HUES48 (cell line): ENCODE results near the gene CTSD.

Source experiments
- H3K27ac ChIP-seq: one replicate; pipeline ENCODE4 v1.7.0; 2013; ENCODE audit warnings: low read depth, low read length, inconsistent platforms
- H3K27me3 ChIP-seq: 2 replicates; pipeline ENCODE4 v1.6.1; 2013; ENCODE audit warnings: mild to moderate bottlenecking, low read length; ENCODE audit not compliant: control insufficient read depth, insufficient read depth
- H3K36me3 ChIP-seq: 2 replicates; pipeline ENCODE4 v1.6.1; 2013; ENCODE audit warnings: low read length; ENCODE audit not compliant: control insufficient read depth, insufficient read depth
- H3K4me1 ChIP-seq: 2 replicates; pipeline ENCODE4 v1.6.1; 2013; ENCODE audit warnings: mild to moderate bottlenecking, low read length; ENCODE audit not compliant: control insufficient read depth, insufficient read depth
- H3K4me3 ChIP-seq: 2 replicates; pipeline ENCODE4 v1.5.1; 2013; ENCODE audit warnings: mild to moderate bottlenecking, low read depth, low read length
- H3K9ac ChIP-seq: 2 replicates; pipeline ENCODE4 v1.6.1; 2013; ENCODE audit warnings: mild to moderate bottlenecking, low read depth, low read length, moderate library complexity
- H3K9me3 ChIP-seq: 2 replicates; pipeline ENCODE4 v1.6.1; 2013; ENCODE audit warnings: low read length; ENCODE audit not compliant: control insufficient read depth, insufficient read depth

The CTSD gene

GRCh38 chr11:1782031-1782590 is 18.4 kb upstream of the CTSD start:
- H3K9ac ChIP-seq = no peak overlapping the region
- H3K4me1 ChIP-seq = 0 out of 2 replicates have a peak, but pooled peaks cover 5% of the 10 kb centered on the region
- no peaks in the 10 kb centered on the region for H3K27me3 ChIP-seq
- no peak overlapping the region for H3K4me3 ChIP-seq
- no peaks in the 10 kb centered on the region for H3K9me3 ChIP-seq
- no peak overlapping the region for H3K27ac ChIP-seq
- no peaks in the 10 kb centered on the region for H3K36me3 ChIP-seq

DNA sequence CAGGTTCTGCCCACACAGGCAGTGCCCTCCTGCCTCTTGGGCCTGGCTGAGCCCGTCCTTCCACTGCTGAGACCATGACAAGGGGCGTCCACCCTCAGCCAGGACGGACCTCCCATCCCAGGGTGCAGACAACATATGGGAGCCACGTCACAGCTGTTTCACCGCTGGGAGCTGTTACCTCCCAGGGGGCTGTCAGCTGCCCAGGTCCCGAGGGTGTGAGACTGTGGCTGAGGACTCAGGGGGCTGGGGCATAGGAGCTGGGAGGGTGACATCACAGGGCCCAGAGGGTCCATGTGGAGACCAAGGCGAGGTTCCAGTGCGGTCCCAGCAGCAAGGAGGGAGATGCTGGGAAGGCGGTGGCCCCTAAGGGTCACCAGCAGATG is 17.9 kb upstream of the CTSD start:
- Histone ChIP-seq H3K4me3 (no peak overlapping the region), H3K9ac (no peak overlapping the region), H3K4me1 (0 out of 2 replicates have a peak, but pooled peaks cover 5% of the 10 kb centered on the region), H3K27me3 (no peaks in the 10 kb centered on the region), H3K36me3 (no peaks in the 10 kb centered on the region), H3K27ac (no peak overlapping the region), H3K9me3 (no peaks in the 10 kb centered on the region)

DNA sequence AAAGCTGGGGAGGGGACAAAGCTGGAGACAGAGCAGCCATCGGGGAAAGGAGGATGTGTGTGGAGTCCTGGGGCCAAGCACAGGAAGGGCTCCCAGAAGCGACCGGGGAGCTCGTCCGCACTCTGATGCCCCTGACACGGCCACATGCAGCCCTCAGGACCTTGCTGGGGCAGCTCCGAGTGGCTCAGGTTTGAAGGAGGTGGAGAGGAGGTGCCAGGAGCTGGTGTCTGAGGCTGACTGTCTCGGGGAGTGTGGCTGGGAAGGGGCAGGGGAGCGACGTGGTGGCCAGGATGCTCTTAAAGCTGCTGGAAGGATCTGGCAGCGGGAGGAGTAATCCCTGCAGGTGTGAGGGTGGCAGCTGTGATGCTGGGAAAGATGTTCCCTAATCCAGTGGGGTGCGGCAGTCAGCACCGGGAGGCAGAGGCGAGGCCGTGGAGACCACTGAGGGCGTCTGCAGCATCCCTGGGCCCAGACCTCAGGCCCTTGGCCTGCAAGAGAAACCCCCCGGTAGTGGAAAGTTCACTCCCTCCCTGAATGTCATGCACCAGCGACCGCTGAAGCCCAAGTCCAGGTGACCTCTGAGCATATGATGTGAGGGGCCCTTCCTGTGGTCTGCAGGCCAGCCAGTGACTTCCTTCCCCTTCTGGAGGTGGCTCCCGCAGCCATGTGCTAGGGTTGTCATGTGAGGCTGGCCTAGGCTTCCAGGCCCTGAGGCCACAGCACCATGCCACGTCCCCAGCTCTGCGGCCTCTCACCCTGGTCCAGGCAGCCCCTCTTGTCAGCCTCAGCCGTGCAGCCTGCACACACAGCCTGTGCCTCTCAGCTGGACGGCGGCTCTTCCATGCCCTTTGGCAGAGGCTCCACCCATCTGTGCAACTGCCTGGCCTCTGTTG is 17.2 kb upstream of the CTSD start:
- Histone ChIP-seq H3K27me3 (no peaks in the 10 kb centered on the region), H3K27ac (no peak overlapping the region), H3K9ac (no peak overlapping the region)

DNA sequence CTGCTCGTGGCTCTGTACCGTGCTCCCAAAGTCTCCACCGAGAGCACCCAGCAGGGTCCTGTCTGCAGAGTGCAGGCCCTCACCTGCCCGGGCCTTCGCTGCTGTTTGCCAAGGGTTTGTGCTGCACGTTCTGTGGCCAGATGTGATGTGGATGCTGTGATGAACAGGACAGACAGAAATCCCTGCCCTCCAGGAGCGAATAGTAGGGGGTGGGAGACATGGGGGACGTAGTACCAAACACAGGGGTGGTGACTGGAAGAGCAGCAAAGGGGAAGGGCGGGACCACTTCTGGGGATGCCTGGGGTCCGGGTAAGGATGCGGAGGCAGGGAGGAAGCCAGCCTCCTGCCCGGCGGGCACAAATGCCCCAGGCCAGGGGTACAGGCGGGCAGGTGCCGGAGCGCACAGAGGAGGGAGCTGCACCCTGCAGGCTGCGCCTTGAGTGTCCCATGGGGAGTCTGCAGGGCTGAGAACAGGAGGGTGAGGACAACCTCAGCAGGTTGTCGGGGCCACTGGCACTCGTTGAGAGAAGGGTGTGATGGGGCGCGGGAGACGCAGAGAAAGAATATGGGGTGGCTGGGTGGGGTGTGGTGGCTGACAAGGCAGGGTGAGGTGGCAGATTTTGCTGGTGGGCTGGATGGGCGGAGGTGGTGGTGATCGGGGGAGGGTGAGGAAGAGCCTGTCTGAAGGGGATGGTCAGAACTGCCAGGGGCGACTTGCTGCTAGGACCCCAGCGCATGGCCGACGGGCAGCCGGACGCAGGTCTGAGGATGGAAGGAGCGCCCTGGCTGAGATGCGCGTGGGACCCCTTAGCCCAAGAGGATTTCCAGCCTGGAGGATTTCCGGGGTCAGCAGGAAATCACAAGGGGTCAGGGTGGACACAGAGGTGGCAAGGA is 16.3 kb upstream of the CTSD start:
- H3K36me3 ChIP-seq = no peaks in the 10 kb centered on the region
- H3K27ac ChIP-seq = no peak overlapping the region
- no peaks in the 10 kb centered on the region for H3K4me1 ChIP-seq
- H3K27me3 ChIP-seq = no peaks in the 10 kb centered on the region
- H3K9ac ChIP-seq = no peak overlapping the region
- no peak overlapping the region for H3K4me3 ChIP-seq
- no peaks in the 10 kb centered on the region for H3K9me3 ChIP-seq

More for the DNA sequence above, 17.2 kb upstream of the CTSD start:
- Histone ChIP-seq H3K36me3 (no peaks in the 10 kb centered on the region), H3K4me3 (no peak overlapping the region), H3K9me3 (no peaks in the 10 kb centered on the region), H3K4me1 (0 out of 2 replicates have a peak, but pooled peaks cover 5% of the 10 kb centered on the region)

DNA sequence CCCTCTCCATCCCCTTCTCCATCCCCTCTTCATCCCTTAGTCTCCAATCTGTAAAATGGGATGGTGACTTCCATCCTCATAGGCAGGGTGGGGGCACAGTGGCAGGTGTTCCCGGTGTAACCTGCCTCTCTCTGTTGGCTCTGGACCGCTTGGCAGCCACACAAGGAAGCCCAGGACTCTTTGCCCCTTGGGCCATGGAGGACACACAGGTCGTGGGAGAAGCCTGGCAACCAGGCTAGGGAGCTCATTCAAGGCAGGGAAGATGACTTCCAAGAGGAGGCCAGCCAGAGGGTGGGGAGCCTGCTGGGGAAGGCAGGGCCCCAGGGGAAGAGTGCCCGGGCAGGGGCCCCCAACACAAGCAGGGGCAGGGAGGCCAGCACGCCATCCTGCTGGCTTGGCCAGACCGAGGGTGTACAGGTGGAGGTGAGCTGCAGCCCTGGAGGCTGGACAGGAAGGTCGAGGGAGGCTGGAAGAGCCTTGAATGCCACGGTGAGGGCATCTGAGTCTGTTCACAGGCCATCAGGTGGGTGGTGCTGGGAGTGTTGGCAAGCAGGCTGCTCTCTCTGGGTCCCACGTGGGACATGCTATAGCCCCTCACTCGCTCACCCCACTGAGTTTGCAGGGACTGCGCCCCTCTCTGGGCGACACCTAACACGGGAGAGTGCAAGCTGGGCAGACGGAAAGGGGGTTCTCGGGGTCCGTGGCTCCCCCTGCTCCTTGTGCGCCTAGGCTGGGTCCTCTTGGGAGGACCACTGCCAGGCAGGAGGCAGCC is 15.5 kb upstream of the CTSD start:
- Histone ChIP-seq H3K9ac (no peak overlapping the region), H3K4me1 (no peaks in the 10 kb centered on the region), H3K27ac (no peak overlapping the region)

DNA sequence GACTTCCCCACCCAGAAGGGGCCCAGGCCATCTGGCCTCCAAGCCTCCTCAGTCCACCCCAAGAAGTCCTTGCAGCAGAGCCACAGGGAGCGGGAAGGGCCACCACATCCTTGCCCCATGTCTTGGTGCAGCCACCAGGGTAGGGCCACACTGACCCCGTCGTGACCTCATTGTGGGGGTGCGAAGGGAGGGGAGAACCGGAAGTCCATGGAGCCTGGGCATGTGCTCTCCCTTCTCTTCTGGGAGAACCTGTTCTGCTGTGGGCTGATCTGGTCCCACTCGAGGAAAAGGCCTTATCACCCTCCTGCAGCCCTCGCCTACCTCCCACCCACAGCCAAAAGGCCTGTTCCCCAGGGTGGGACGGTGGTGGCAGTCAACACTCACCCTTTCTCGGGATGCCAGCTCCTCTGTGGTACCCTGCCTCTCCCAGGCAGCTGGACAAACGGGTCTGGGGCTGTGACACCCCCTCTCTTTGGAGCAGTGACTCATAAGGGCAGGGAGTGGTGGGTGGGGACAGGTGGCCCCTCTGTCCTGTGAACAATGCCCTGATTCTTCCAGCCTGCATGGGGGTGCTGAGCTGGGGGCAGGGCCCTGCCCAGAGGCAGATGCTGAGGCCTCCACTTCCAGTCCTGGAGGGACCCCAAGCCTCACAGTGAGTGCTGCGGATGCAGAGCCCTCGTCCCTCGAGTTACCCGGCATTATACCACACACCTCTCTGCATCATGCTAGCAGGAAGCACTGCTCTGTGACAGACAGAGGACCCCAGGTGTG is 14.6 kb upstream of the CTSD start:
- Histone ChIP-seq H3K4me1 (peaks cover under 1% of the 10 kb centered on the region), H3K36me3 (no peaks in the 10 kb centered on the region), H3K27ac (no peak overlapping the region), H3K9me3 (no peaks in the 10 kb centered on the region), H3K4me3 (no peak overlapping the region), H3K9ac (no peak overlapping the region), H3K27me3 (no peaks in the 10 kb centered on the region)

More for the DNA sequence above, 15.5 kb upstream of the CTSD start:
- no peak overlapping the region for H3K4me3 ChIP-seq
- no peaks in the 10 kb centered on the region for H3K9me3 ChIP-seq
- H3K27me3 ChIP-seq = no peaks in the 10 kb centered on the region
- H3K36me3 ChIP-seq = no peaks in the 10 kb centered on the region

- H3K4me1 ChIP-seq = peaks cover 3% of the 10 kb centered on the region
- no peaks in the 10 kb centered on the region for H3K36me3 ChIP-seq
- H3K9me3 ChIP-seq = no peaks in the 10 kb centered on the region
- no peak overlapping the region for H3K4me3 ChIP-seq
- no peak overlapping the region for H3K9ac ChIP-seq
- H3K27me3 ChIP-seq = no peaks in the 10 kb centered on the region
- H3K27ac ChIP-seq = no peak overlapping the region
Measured at GRCh38 chr11:1777737-1778136, 14.0 kb upstream of the CTSD start.

GRCh38 chr11:1776944-1777715 is 13.4 kb upstream of the CTSD start:
- Histone ChIP-seq H3K36me3 (no peaks in the 10 kb centered on the region), H3K27ac (no peak overlapping the region), H3K4me3 (no peak overlapping the region), H3K4me1 (peaks cover 8% of the 10 kb centered on the region), H3K9ac (no peak overlapping the region), H3K27me3 (no peaks in the 10 kb centered on the region), H3K9me3 (no peaks in the 10 kb centered on the region)

GRCh38 chr11:1776331-1776851 is 12.7 kb upstream of the CTSD start:
- Histone ChIP-seq H3K4me3 (no peak overlapping the region), H3K4me1 (peaks cover 11% of the 10 kb centered on the region), H3K27ac (no peak overlapping the region)

More at GRCh38 chr11:1776331-1776851, 12.7 kb upstream of the CTSD start:
- Histone ChIP-seq H3K9ac (no peak overlapping the region), H3K36me3 (no peaks in the 10 kb centered on the region), H3K27me3 (no peaks in the 10 kb centered on the region), H3K9me3 (no peaks in the 10 kb centered on the region)
